ENCODE results near the gene CTSW.

Gene CTSW

DNA sequence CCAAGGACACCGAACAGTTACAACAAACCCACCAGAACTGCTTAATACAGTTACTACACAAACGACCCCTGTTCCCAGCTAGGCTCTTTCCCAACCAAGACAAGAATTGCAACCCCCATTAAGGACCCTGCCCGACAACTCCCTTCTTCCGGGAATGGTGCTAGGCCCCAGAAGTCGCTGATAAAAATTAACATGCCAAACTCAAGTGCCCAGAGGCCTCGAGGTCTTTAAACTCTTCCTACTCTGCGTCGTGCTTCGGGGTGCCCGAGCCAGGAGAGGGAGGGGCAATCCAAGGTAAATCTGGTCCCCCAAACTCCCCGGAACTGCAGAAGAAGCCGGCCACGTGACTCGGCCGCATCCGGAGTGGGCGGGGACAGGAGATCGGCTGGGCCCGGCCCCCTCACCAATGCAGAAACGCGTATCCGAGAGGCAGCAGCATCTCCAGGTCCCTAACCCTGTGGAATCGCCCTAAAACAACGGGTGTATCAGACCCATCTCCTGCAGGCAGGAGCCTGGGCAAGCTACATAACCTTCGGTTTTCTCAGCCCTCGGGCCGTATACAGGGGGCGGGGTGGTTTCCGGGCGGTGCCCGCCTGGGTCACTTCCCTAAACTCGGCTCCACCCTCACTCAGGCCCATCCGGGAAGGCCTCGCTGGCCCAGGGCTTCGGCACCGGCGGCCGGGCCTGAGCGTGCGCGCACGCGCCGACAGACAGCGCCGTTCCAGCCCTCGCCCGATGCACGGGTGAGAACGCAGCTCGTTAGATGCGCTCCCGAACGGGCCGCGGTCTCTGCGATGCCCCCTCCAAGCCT is 22.7 kb upstream of the CTSW start:
- peak; percentile 79 for DNase-seq

DNA sequence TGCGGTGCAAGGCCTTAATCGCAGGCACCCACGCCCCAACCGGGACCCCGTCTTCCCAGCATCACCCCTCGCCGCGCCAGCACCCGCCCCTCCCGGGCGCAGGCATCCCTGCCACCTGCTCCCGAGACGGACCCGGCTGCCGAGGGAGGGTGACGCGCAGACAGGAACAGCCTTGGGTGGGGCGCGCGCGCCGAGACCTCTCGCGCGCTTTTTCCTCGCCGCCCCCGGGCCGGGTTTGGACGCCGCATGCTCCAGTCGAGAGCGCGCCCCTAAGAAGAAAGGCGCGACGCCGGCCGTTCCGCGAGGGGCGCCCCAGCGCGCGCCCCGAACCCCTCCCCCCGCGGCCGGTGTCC is 22.2 kb upstream of the CTSW start:
- no peak for DNase-seq

DNA sequence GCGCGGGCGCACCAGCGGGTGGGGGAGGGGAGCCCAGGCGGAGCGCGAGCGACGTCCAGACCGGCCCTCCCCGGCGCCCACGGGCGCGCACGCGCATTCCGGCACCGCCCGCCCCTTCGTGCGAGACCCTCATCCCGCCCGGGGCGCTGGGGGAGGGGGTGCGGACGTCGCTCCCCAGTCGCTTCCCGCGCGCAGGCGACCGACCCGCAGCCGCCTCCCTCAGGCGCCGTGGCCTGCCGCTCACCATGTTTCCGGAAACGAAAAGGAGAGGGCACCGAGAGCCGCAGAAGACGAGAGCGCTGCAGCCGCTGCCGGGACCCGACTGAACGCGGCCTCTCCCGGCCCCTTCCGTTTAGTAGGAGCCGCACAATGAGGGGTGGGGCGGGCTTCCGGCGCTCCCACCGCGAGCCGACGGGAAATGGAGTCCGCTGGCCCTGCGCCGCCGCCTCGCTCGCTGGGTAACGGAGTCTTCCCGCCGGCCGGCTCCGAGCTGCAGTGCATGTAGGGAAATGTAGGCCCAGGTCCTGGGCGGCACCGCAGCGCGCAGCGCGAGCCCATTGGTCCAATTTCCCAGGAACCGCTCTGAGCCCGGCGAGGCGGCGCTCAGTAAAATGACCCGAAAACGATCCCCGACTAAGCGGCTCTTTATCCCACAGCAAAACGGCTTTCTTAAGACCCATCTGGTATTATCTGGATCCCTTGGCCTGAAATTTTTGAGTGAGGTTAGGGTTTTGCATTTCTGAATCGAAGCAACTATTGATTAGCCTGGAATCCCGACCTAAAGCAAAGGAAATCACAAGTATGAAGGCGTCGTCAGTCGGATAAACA is 21.6 kb upstream of the CTSW start, which contains the start of gene CFL1:
Gene CFL1, minus strand, starts transcription at position 328 of the 828 bp plus-strand sequence. Its CDS starts 81 bp downstream, at position 247.
- peak; percentile 93 for DNase-seq

DNA sequence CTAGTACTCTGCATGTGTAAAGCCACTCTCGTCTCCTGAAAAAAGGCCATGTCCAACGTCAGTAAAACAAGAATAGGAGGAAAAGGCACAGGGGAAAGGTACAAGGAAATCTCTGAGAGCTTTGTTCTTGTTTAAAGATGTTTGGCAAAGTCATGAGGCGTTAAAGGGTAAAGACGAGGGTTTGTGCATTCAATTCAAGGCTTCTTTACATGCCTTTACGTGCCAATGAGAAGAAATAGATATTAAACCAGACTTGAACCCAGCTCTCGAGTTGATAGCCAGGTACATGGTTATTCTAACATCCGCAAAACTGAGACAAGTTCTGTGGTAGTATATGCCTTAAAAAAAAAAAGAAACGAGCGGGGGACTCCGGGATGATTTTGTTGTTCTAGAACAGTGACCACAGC is 21.0 kb upstream of the CTSW start:
- DNase-seq: no peak

DNA sequence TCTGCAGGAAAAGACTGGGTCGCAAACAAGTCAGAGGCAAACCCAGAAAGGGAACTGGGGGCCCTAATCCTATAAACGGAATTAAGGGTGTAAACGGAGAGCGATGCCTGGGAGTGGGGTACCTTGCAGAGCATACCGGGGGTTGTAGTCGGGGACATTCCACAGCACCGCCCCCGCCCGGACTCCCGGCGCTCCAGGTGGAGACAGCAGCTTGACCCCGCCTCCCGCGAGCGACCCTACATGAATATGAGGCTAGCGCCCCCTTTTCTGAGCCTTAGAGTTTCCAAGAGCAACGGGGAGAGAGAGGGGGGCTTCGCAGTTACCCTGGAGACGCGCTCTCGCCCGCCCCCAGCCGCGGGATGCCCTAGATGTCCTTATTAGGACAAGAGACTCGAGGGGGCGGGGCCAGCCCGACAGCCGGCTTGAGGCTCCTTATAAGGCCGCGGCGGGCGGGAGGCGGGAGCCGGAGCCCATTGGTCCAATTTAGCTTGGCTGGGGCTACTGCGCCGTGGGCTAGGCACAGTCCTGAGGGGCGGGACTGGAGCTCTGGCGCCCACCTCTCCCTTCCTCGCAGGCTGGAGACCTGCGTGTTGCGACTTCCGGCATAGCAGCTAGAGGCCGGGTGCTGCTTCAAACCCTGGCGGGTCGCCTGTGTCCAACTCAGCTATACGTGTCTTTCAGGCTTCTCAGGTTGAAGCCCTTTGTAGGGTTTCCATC is 20.4 kb upstream of the CTSW start:
- peak; percentile 97 for DNase-seq

DNA sequence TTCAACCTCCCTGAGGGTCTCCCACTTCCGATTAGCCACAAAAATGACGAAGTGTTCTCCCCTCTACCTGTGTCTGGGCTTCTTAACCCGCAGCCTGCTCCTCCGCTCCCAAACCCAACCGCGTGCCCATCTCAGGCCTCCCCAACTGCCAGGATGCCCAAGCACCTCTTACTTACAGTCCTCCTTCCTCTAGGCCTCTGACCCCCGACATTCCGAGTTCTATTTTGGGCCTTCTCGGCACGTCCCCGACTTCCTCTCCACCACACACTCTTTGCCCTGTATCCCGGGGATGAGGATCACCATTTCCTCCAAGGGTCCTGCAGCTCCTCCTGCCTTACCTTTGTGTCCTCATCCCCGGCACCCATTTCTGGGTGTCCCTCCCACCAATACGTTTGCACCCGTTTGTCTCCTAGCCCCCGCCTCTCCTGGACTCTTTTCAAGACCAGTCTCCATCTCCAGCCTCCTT is 19.8 kb upstream of the CTSW start:
- DNase-seq: no peak

- DNase-seq: peak; percentile 99
Measured at GRCh38 chr11:65860278-65861164, 19.1 kb upstream of the CTSW start, which contains the start of gene MUS81. Gene MUS81, plus strand, starts transcription at chr11:65860433. Its CDS starts 321 bp downstream, at chr11:65860754.

DNA sequence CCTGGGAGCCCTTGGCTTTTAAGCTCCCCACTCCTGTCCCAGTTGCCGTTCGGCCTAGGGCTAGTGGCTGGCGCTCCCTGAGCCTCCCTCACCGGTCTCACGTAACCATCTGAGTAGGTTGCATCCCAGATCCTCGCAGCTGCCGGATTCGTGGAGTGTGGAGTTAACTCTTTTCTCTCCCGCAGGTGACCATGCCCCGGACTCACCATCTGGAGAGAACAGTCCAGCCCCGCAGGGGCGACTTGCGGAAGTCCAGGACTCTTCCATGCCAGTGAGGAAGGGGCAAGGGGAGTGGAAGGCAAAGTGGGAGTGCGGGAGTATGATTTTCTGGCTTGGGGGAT is 18.5 kb upstream of the CTSW start:
- DNase-seq: no peak

GRCh38 chr11:65861533-65862183 is 18.0 kb upstream of the CTSW start:
- no peak for DNase-seq

DNA sequence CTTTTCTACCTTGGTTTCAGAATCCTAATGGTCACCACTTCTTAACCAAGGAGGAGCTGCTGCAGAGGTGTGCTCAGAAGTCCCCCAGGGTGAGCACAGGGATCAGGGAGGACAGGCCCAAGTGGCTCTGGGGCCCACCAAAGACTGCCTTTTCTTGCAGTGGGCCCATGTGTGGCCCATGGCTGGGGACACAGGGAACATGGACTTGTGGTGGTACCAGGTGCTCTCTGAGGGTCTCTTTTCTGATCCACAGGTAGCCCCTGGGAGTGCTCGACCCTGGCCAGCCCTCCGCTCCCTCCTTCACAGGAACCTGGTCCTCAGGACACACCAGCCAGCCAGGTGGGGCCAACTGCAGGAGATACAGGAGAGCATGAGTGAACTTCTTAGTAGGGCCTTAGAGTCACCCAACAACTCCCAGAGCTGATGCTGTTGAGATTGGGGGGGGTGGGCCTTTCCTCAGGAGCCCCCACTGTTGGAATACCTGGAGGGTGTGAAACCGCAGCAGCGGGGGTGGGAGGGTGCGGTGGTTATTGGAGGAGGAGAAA is 17.4 kb upstream of the CTSW start:
- no peak for DNase-seq

- no peak for DNase-seq
Measured at GRCh38 chr11:65862941-65863888, 16.4 kb upstream of the CTSW start.

DNA sequence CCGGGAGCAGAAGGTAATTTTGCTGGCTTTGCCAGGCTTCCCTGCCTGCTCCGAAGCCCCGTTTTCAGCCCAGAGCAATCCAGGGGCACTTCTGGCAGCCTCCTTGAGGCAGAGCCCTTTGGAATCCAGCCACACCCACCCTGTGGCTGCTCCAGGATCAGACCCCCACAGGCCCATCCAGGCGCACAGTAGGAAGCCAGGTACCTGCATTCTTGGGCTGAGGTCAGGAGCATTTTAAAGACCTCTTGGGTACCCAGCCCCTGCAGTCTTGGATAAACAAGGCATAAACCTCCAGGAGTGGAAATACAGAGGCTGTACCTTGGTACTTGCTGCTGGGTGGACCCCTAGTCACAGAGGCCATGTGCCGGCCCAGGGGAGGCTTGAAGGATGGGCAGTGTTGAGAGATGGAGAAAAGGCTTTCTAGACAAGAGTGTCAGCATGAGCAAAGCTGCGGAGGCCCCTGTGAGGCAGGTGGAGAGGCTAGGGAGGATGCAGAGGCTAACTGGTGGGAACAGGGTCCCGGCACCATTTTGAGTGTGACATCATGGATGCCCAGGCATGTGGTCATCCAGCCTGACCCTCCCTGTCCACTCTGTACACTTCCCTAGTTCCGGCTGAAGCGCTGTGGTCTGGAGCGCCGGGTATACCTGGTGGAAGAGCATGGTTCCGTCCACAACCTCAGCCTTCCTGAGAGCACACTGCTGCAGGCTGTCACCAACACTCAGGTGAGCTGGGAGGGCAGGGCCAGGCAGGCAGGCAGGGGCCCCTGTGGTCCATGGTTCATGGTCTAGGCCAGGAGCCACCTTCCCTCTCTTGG is 15.5 kb upstream of the CTSW start:
- DNase-seq: no peak

DNA sequence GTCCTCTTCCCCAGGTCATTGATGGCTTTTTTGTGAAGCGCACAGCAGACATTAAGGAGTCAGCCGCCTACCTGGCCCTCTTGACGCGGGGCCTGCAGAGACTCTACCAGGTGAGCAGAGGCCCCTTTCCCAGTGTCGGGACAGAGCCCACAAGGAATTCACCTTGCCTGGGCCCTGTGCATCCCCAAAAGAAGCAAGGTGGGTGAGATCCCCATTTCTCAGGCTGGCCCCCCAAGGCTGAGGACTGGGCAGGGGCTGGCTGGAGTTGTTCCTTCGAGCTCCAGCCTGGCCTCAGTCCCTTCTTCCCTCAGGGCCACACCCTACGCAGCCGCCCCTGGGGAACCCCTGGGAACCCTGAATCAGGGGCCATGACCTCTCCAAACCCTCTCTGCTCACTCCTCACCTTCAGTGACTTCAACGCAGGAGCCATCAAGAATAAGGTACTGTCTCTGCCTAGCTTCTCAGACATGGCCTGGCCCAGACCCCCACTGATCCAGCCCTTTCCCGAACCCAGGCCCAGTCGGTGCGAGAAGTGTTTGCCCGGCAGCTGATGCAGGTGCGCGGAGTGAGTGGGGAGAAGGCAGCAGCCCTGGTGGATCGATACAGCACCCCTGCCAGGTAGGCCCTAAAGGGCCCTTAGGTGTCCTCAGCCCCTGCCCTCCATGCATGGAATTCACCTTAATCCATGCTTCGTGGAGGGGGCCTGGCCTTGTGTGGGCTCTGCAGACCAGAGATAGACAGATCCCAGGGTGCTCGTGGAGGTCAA is 14.7 kb upstream of the CTSW start:
- no peak for DNase-seq

GRCh38 chr11:65865550-65866172 is 14.0 kb upstream of the CTSW start:
- no peak for DNase-seq

DNA sequence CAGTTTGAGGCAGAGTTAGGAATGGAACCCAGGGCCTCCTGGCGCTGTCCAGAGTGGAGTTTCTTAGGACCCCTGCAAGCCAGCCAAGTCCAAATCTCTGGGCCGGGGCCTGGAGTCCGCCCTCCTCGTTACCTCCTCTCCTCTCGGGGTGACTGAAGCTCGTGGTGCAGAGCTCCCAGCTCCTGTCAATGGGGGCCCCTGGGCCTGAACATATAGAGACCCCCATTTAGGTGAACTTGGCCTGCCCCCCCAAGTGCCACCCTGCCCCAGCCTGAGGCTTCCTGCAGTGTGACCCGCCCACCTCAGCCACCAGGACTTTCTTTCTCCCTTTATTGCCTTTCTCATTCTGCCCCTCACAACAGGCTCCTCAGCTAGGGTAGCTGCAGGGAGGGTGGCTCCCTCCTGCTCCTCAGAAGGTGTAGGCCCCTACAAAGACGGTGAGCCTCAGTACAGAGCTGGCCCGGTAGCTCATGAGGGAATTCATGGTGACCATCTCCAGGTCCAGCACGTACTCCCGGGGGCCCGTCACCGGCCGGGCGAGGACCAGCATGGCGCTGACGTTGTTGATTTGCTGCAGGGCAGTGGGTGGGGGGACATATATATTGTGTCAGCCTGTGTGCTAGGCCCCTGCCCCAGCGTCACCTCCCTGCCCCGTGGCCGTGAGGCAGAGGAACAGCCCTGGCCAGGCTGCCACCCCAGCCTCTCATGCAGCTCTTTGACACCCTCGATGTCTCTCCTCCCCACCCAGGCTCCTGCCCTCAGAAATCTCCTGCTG is 12.9 kb upstream of the CTSW start:
- no peak for DNase-seq

- no peak for DNase-seq
Measured at GRCh38 chr11:65867284-65868071, 12.2 kb upstream of the CTSW start.
